ENCODE results near the gene TRIO. TPM values are rescaled to one million over a fixed set of nuclear protein-coding genes. Genes with fewer than 3 reads are reported as not detected.

TRIO gene
- total RNA-seq, 2 experiments from 2014 or later = 3.7 to 4.2 TPM

- ChIA-PET POLR2A (no interaction called here), CTCF (no interaction called here)
Observed at GRCh38 chr5:14237317-14238086, 94.4 kb downstream of the TRIO start.

GRCh38 chr5:14238272-14238671, 95.1 kb downstream of the TRIO start:
- ChIA-PET POLR2A (no interaction called here), CTCF (no interaction called here)

DNA sequence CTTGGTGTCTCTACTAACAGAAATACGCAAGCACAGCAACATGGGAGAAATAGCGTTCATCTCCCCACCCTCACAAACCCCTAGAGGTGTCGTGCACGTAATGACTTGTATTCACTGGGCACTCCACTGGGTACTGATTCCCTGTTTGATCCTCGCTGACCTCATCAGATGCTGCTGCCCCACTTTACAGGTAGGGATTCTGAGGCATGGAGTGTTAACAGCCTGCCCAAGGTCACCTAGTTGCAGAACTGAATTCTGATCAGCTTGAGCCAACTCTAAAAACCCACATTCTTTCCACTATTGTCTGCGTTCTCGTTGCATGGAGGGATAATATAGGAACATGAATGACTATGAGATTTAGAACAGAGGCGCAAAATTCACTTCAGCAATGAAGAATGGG, 96.3 kb downstream of the TRIO start:
- ChIA-PET POLR2A (no interaction called here), CTCF (no interaction called here)

- CTCF ChIA-PET = no interaction called here
- POLR2A ChIA-PET = no interaction called here
Observed at GRCh38 chr5:14239951-14240350, 96.8 kb downstream of the TRIO start.

DNA sequence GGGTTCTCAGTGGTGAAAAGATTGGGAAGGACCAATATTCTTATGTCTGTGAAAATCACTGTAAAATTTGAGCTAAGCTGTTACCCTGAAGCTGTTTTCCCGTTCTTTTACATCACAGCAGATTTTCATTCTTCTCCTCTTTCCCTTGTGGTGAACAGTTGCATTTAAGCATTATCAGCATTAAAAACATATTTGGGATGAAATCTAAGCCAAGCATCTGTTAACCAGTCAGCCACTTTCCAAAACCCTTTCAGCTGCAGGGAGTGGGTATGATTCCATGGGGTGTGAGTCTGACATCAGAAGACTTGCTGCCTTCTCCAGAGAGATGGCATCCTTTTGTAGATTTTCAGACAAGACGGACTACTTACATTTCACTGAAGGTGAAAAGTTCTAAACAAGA, 97.2 kb downstream of the TRIO start:
- ChIA-PET POLR2A (no interaction called here), CTCF (no interaction called here)

DNA sequence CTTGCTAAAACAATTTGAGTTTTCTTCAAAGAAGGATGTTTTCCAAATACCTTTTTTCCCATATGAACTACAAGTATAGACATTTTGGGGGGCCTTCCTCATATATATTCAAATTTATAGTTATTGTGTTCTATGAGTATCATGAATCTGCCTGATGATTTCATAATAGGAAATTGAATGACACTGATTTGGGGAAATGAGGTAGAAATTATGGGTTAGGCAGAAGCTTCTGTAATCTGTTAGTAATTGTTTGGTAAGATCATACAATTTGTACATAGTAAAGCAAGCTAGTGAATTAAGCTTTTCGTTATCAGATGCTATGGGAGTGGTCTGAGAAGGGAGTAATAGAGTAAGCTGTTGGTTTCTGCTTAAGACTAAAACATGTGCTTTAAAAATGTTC, 98.0 kb downstream of the TRIO start:
- POLR2A ChIA-PET = no interaction called here
- CTCF ChIA-PET = no interaction called here

- ChIA-PET CTCF (no interaction called here), POLR2A (no interaction called here)
Observed at GRCh38 chr5:14242447-14242846, 99.3 kb downstream of the TRIO start.

- POLR2A ChIA-PET = no interaction called here
Observed at GRCh38 chr5:14242871-14243383, 99.8 kb downstream of the TRIO start.

DNA sequence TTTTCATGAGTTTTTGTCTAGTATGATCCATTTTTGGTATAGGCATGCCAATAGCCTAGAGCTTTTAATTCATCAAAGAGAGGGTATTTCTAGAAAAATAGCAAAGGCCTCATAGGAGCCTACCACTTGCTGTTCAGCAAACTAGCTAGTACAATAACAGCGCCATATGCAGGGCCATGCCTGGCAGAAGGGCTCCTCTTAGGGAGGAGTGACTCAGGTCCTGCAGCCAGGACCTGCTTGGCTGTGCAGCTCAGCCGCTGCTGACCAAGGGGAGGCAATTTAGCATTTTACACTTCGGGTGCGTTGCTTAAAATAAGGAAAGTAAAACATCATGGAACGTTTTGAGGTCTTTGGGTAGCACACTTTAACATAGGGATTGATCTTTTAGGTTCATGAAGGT, 100.6 kb downstream of the TRIO start:
- ChIA-PET POLR2A (no interaction called here), CTCF (no interaction called here)

More at GRCh38 chr5:14242871-14243383, 99.8 kb downstream of the TRIO start:
- CTCF ChIA-PET = no interaction called here

GRCh38 chr5:14244721-14245120, 101.6 kb downstream of the TRIO start:
- CTCF ChIA-PET = no interaction called here

DNA sequence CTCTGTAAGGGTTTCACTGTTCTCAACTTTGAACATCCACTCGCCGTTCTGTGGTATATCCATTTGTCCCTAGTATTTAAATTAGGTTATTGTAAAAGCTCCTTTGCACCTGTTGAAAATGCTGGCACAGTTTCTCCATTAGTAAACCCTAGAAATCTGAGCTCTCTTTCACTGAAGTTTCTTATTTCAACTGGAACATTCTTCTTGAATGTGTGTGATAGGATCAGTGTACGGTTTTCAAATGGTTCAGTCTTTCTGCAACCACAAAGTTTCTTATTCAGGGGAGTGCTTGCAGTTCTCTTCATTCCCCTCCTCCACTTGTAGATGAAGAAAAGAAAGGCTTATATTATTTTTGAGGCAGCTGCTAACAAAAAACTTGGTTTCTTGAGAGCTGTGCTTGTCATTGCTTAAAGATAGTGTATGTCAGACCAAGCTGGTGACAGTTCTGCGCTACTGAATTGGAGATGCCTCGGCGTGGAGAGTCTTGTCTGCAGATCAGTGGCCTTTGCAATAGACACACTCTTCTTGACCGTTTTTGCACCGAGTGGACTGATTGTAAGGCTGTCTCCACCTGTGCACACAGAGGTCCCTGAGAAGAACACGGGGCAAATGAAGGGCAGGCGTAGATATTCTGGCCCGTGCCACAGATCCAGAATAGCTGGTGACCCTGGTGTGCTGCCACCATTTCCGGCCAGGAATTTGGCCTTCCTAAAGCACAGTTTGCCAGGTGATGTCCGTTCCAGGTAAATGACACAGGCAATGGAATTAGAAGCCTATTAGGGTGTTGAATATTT, 102.2 kb downstream of the TRIO start:
- CTCF ChIA-PET = no interaction called here
- POLR2A ChIA-PET = no interaction called here

More at GRCh38 chr5:14244721-14245120, 101.6 kb downstream of the TRIO start:
- POLR2A ChIA-PET = no interaction called here

GRCh38 chr5:14246350-14247053, 103.4 kb downstream of the TRIO start:
- CTCF ChIA-PET = no interaction called here
- POLR2A ChIA-PET = no interaction called here

GRCh38 chr5:14247054-14247386, 103.9 kb downstream of the TRIO start:
- POLR2A ChIA-PET = no interaction called here
- CTCF ChIA-PET = no interaction called here

- ChIA-PET POLR2A (no interaction called here), CTCF (no interaction called here)
Observed at GRCh38 chr5:14249258-14250082, 106.3 kb downstream of the TRIO start.

GRCh38 chr5:14250084-14250695, 107.0 kb downstream of the TRIO start:
- ChIA-PET CTCF (no interaction called here), POLR2A (no interaction called here)

- POLR2A ChIA-PET = no interaction called here
- CTCF ChIA-PET = interaction anchor here (1.3 kb wide), 1 partner anchor 26 kb away, joined by 5 read pairs; no protein-coding TSS in a partner anchor
Observed at GRCh38 chr5:14250748-14251701, 107.9 kb downstream of the TRIO start.

DNA sequence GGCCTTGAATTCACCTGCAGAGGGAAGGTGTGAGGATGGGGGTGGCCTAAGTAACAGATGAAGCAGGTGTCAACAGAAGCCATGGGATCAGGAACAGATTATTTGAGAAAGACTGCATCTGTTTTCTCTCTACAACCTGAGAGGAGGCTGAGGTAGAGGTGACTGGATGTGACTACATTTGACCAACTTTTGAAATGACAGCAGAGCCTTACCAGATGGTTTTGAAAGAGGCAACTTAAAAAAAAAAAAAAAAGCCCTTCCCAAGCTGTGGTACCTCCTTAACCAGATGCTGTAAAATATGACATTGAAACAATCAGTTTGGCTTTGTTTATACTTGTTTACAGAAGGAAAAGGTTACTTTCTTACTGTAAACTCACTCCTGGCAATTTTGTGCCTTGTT, 108.6 kb downstream of the TRIO start:
- POLR2A ChIA-PET = no interaction called here
- CTCF ChIA-PET = interaction anchor here (1.3 kb wide), 1 partner anchor 27 kb away, joined by 5 read pairs; no protein-coding TSS in a partner anchor

DNA sequence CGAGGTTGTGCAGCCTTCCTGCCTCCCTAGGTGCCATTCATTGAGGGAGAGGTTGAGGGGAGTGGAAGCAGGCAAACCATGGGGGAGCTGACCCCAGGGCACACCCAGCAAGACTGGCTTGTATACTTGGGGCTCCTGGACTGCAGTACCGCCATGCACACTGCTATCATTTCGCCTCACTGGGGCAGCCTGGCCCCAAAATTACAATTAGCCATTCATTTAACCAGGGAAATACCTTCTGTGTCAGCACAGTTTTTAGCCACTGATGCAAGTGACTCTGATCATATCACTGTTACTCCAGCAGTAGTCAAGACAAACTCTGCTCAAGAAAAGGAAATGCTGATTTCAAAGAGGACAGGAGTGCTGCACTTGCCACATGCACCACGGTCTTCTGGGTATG, 109.7 kb downstream of the TRIO start:
- CTCF ChIA-PET = no interaction called here
- POLR2A ChIA-PET = no interaction called here

GRCh38 chr5:14254686-14255085, 111.5 kb downstream of the TRIO start:
- CTCF ChIA-PET = no interaction called here
- POLR2A ChIA-PET = no interaction called here
